HEK293 (cell line): ENCODE data around the gene MYZAP.

ENCODE experiments used
- ATF2 ChIP-seq: fragments of 450-650 bp; formaldehyde crosslinking; IDR thresholded peaks from 2 replicates; pipeline ENCODE4 v1.5.1; 2016; ENCODE audit warnings: missing biosample characterization, missing genetic modification characterization, low read depth
- CTCF ChIP-seq: fragments of 450-650 bp; formaldehyde crosslinking; IDR thresholded peaks from 2 replicates; pipeline ENCODE4 v1.5.1; 2016; ENCODE audit warnings: missing biosample characterization, missing genetic modification characterization
- HOXD13 ChIP-seq: sonication (generic); formaldehyde crosslinking; IDR thresholded peaks from 2 replicates; pipeline ENCODE4 v1.8.0; 2022; ENCODE audit warnings: missing genetic modification reagents, borderline replicate concordance
- MYNN ChIP-seq: fragments of 450-650 bp; formaldehyde crosslinking; IDR thresholded peaks from 2 replicates; pipeline ENCODE4 v1.5.1; 2016; ENCODE audit warnings: missing biosample characterization, missing genetic modification characterization, borderline replicate concordance
- PBX3 ChIP-seq: sonication (generic); formaldehyde crosslinking; IDR thresholded peaks from 2 replicates; pipeline ENCODE4 v1.8.1; 2022; ENCODE audit warnings: mild to moderate bottlenecking, moderate library complexity, missing genetic modification reagents
- TCF7L2 ChIP-seq: IDR thresholded peaks from 2 replicates; pipeline ENCODE4 v1.6.1; 2011; ENCODE audit warnings: low read depth, mild to moderate bottlenecking, inconsistent platforms, low read length, moderate library complexity, borderline replicate concordance
- ZBTB17 ChIP-seq: fragments of 450-650 bp; formaldehyde crosslinking; IDR thresholded peaks from 2 replicates; pipeline ENCODE4 v1.5.1; 2016; ENCODE audit warnings: missing biosample characterization, missing genetic modification characterization
- ZBTB21 ChIP-seq: fragments of 450-650 bp; formaldehyde crosslinking; IDR thresholded peaks from 2 replicates; pipeline ENCODE4 v1.5.1; 2017; ENCODE audit warnings: missing biosample characterization, missing genetic modification characterization
- ZBTB8A ChIP-seq: fragments of 450-650 bp; formaldehyde crosslinking; IDR thresholded peaks from 2 replicates; pipeline ENCODE4 v1.5.1; 2016; ENCODE audit warnings: missing biosample characterization, missing genetic modification characterization
- ZNF138 ChIP-seq: fragments of 450-650 bp; formaldehyde crosslinking; IDR thresholded peaks from 2 replicates; pipeline ENCODE4 v1.5.1; 2016; ENCODE audit warnings: missing biosample characterization, missing genetic modification characterization, borderline replicate concordance
- ZNF24 ChIP-seq: fragments of 450-650 bp; formaldehyde crosslinking; IDR thresholded peaks from 2 replicates; pipeline ENCODE4 v1.5.1; 2016; ENCODE audit warnings: missing biosample characterization, missing genetic modification characterization
- ZNF433 ChIP-seq: fragments of 450-650 bp; formaldehyde crosslinking; IDR thresholded peaks from 2 replicates; pipeline ENCODE4 v1.5.1; 2016; ENCODE audit warnings: missing biosample characterization, missing genetic modification characterization, low read depth

- no peak for TF ChIP-seq PBX3
- TF ChIP-seq MYNN = no peak
- TF ChIP-seq ATF2 = no peak
- TF ChIP-seq CTCF = no peak
- no peak for TF ChIP-seq ZBTB8A
- TF ChIP-seq HOXD13 (CRISPR knock-in tag) = no peak
- no peak for TF ChIP-seq ZNF24
- TF ChIP-seq ZNF433 (tag by site-specific recombination) = no peak
- TF ChIP-seq ZBTB21 (tag by site-specific recombination) = no peak
- no peak for TF ChIP-seq ZBTB17 (tag by site-specific recombination)
- no peak for TF ChIP-seq TCF7L2
- no peak for TF ChIP-seq ZNF138 (tag by site-specific recombination)
These were observed 24.9 kb upstream of the MYZAP start for GRCh38 chr15:57566834-57567233.
